Measurements from ENCODE around the gene AUTS2. TPM values are rescaled to one million over a fixed set of nuclear protein-coding genes. Genes with fewer than 3 reads are reported as not detected.
A peak's percentile ranks its signal among the peaks of the same experiment; 100 is the strongest.

AUTS2 gene
- total and polyA plus RNA-seq, 11 donors = 3.4 to 14.0 (median 7.3) TPM

DNA sequence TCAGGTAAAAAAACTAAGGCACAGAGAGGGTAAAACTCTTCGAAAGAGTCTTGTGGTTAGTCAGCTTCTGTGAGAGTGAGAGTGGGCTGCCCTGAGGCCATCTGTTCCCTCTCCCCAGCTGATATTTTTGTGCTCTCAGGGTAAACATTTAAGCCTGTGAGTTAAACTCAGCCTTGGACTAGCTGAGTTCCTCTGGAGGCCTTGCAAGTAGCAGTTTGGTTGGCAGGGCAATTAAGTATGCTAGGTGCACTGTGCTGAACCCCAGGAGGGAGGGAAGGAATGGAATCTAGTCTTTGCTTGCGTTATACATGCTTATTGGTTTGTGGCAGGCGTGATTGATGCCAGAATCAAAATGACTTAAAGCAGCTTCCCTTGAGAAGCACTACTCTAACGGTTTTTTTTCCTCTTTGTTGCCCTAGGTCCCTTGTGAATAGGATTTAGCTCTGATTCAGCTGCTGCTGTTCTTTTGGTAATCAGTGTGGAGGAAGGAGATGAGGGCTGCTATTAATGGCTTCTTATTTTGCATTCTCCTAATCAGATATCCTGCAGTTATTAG is 140.2 kb downstream of the AUTS2 start:
- intact Hi-C loops (cut with DNase I) = loop anchor here in 1 of 10 donors (10.0 kb wide), 1 partner anchor 64 kb away; no protein-coding TSS in a partner anchor
- Histone ChIP-seq H3K9me3 (no peaks in the 10 kb centered on the region), H3K4me1 (peaks cover 0 to 28% (median 21%) of the 10 kb centered on the region in 12 donors), H3K4me3 (no peak overlapping the region), H3K36me3 (no peaks in the 10 kb centered on the region), H3K27me3 (no peaks in the 10 kb centered on the region), H3K27ac (peak overlapping the region in 2 of 12 donors; percentile 3 to 41)
- no peak for TF ChIP-seq POLR2A (IDR thresholded peaks at IDR 0.05)
- TF ChIP-seq, protein P1, sequence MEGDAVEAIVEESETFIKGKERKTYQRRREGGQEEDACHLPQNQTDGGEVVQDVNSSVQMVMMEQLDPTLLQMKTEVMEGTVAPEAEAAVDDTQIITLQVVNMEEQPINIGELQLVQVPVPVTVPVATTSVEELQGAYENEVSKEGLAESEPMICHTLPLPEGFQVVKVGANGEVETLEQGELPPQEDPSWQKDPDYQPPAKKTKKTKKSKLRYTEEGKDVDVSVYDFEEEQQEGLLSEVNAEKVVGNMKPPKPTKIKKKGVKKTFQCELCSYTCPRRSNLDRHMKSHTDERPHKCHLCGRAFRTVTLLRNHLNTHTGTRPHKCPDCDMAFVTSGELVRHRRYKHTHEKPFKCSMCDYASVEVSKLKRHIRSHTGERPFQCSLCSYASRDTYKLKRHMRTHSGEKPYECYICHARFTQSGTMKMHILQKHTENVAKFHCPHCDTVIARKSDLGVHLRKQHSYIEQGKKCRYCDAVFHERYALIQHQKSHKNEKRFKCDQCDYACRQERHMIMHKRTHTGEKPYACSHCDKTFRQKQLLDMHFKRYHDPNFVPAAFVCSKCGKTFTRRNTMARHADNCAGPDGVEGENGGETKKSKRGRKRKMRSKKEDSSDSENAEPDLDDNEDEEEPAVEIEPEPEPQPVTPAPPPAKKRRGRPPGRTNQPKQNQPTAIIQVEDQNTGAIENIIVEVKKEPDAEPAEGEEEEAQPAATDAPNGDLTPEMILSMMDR (IDR thresholded peaks at IDR 0.05) = no peak
- no peak for ATAC-seq
- 51 to 61% (median 57%) methylated on average over 4 of the region's 4 CpGs for WGBS, 4 donors
- no peak for DNase-seq

DNA sequence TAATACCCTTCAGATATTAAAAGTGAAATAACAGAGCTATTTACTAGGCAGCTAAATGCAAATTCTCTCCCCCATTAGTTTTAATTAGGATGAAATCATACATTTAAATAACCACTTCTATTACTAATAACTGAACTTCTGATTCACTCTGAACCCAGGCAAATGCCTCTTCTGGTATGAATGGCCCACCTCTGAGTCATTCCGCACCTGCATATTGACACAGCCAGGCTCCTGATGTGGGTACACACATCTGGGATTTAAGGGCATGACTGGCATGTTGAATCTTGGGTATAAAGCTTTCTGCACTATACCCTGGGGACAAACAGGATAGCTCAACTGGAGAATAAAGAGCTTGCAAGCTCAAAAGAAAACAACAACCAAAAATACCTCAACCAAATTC is 140.9 kb downstream of the AUTS2 start:
- WGBS, 4 donors = 91 to 100% (median 95%) methylated on average over 1 of the region's 1 CpG
- Histone ChIP-seq H3K9me3 (no peaks in the 10 kb centered on the region), H3K36me3 (no peaks in the 10 kb centered on the region), H3K27ac (peak overlapping the region in 2 of 12 donors; percentile 28 to 33), H3K4me3 (no peak overlapping the region), H3K4me1 (peaks cover 0 to 28% (median 21%) of the 10 kb centered on the region in 12 donors), H3K27me3 (no peaks in the 10 kb centered on the region)
- intact Hi-C loops (cut with DNase I) = loop anchor here in 1 of 10 donors (10.0 kb wide), 1 partner anchor 64 kb away; no protein-coding TSS in a partner anchor
- no peak for ATAC-seq
- no peak for DNase-seq
- TF ChIP-seq, protein P1 (IDR thresholded peaks at IDR 0.05) = no peak
- TF ChIP-seq POLR2A (IDR thresholded peaks at IDR 0.05) = no peak

DNA sequence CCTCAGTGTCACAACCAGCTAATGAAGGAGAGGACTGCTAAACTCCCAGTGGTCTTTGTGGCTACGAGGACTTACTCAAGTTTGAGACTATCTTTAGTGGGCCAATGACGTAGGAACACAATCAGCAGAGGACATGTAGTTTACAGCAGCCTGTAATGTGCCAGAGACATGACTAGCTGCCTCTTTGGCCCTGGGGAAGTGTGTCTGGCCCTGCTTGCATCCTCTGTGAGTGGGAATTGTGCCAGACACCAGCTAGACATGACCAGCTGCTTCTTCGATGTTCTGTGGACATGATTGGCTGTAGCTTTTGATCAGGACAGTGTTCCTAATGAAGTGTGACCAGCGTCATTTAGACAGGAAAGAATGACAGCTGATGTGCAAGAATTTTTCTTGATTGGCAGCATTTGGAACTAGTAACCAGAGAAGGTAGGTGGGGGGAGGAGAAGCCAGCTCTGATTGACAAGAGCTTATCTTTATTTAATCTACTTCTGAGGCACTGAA is 141.7 kb downstream of the AUTS2 start:
- ATAC-seq (peak; percentile 94 to 99 (median 98)), DNase-seq (peak in 4 of 5 donors; percentile 59 to 81 (median 72))
- intact Hi-C loops (cut with DNase I) = loop anchor here in 1 of 10 donors (10.0 kb wide), 1 partner anchor 65 kb away; no protein-coding TSS in a partner anchor
- 2 to 11% (median 5%) methylated on average over 4 of the region's 4 CpGs for WGBS, 4 donors
- H3K27me3 ChIP-seq = no peaks in the 10 kb centered on the region
- H3K27ac ChIP-seq = peak overlapping the region in 2 of 12 donors; percentile 28 to 33
- H3K4me1 ChIP-seq = peaks cover 0 to 28% (median 21%) of the 10 kb centered on the region in 12 donors
- no peaks in the 10 kb centered on the region for H3K36me3 ChIP-seq
- no peak overlapping the region for H3K4me3 ChIP-seq
- TF ChIP-seq POLR2A (IDR thresholded peaks at IDR 0.05) = no peak
- TF ChIP-seq, protein P1 (IDR thresholded peaks at IDR 0.05) = no peak
- no peaks in the 10 kb centered on the region for H3K9me3 ChIP-seq

DNA sequence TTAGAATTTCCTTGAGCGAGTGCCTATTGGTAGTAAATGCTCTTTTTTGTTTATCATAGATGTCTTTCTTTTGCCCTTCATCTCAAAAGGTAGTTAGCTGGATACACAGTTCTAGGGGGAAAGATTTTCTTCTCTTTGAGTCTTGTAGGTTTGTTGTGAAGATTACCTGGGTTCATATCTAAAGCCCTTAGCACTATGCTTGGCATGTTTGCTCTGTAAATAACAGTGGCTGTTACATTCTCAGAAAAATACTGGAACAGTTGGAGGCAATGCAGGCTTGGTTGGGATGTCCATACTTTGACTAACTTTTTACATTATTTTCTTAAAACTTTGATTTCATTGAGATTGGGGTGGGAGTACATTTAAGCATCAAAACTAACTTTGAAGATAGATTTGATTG is 144.0 kb downstream of the AUTS2 start:
- ATAC-seq (no peak), DNase-seq (no peak)
- TF ChIP-seq POLR2A (IDR thresholded peaks at IDR 0.05) = no peak
- TF ChIP-seq, protein P1 (IDR thresholded peaks at IDR 0.05) = no peak
- no peak overlapping the region for H3K27ac ChIP-seq
- H3K9me3 ChIP-seq = no peaks in the 10 kb centered on the region
- intact Hi-C loops (cut with DNase I) = no loop called here
- no peaks in the 10 kb centered on the region for H3K27me3 ChIP-seq
- 93 to 100% (median 99%) methylated on average over 1 of the region's 1 CpG for WGBS, 4 donors
- peaks cover 0 to 28% (median 21%) of the 10 kb centered on the region in 12 donors for H3K4me1 ChIP-seq
- no peaks in the 10 kb centered on the region for H3K36me3 ChIP-seq
- no peak overlapping the region for H3K4me3 ChIP-seq
